HG03159 (cell line): Measurements from ENCODE around the gene HEMGN.
A peak's percentile ranks its signal among the peaks of the same experiment; 100 is the strongest.

ENCODE experiments used
- ATAC-seq: cut with Tn5 transposase; IDR thresholded peaks from one replicate; pipeline ENCODE4 v1.9.1; 2021; ENCODE audit warnings: mild to moderate bottlenecking, moderate library complexity; ENCODE audit not compliant: unreplicated experiment

HEMGN gene

DNA sequence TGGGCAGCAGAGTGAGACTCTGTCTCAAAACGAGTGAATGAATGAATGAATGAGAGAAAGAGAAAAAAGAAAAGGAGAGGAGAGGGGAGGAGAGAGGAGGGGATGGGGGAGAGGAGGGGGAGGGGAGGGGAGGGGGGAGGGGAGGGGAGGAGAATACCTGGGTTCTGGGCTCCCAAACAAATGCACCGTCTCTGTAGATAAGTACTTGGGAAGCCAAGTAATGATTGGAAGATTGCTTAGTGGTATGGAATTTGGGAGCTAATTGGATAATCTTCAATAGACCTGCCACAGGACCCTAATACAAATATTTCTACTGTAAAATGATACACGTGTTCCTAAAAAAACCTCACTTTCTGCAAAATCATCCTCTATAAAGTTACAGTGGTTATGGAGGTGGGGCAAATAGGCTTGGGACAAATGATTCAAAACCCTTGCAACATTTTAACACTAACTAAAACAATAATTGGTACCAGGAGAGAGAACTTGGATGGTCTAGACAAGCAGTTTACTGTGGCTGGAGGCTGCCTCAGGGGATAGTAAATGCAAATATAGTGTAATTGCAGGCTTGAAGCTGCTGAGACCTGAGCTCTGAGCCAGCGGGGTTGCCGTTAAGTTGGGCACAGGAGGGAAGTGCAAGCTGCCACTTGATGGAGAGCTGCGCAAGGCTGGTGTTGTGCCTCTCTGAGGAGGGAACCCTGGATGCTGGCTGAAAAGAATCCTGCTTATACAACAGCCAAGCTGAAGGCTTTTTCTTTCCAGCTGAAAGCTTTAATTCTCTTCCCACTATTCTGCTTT is 3.5 kb downstream of the HEMGN start:
- ATAC-seq = no peak

GRCh38 chr9:97933297-97933998 is 4.5 kb downstream of the HEMGN start:
- ATAC-seq = no peak

DNA sequence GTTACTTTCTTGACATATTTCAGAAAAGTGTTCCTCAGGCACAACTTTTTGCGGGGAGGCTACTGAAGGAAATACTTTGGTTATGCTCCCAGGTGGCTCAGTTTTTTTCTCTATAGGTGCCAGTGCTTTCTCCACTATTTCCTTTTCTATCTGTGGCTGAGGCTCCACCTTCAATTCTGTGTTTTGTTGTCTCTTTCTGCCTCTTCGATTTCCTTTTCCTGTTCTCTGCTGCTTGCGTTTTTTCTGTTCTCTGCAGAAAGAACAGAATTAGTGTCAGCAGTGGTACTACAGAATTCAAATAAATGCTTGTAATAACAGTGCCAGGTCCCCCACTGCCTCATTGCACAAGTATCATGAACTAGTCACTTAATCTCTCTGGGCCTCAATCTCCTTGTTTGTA is 7.0 kb downstream of the HEMGN start:
- ATAC-seq = no peak

- no peak for ATAC-seq
Observed at GRCh38 chr9:97928986-97929604, 8.9 kb downstream of the HEMGN start.

DNA sequence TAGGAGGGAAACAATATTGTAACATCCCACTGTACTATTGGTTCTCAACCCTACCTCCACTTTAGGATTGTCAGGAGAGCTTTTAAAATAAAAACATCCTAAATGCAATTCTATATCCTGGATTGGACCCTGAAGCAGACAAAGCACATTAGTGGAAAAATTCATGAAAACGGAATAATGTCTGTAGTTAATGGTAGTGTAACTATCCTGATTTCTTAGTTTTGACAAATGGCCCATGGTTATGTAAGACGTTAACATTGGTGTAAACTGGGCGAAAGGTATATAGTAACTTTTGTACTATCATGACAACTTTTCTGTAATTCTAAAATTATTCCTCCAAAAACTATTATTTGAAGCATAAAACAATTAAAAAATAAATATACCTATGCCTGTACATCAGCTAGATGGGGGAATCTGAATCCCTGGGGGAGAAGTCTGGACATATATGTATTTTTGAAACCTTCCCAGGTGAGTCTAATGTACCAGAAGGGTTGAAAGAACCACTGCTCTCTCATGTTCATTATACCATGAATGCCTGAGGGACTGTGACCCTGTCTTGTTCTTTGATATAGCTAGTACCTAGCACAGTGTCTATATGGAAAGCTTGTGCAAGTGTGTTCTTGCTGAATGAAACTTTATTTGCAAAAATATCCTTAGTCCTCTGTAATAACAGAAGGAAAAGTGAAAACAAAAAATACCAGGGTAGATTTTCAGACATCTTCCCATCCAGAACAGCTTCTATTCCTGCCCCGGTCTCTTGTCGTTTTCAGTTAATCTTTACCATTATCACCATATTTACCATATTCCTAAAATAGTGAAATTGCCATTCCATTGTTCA is 12.3 kb downstream of the HEMGN start:
- ATAC-seq = no peak

- ATAC-seq = no peak
Observed at GRCh38 chr9:97924386-97924785, 13.6 kb downstream of the HEMGN start.

GRCh38 chr9:97923529-97924108 is 14.4 kb downstream of the HEMGN start:
- no peak for ATAC-seq

GRCh38 chr9:97921959-97922724 is 15.8 kb downstream of the HEMGN start, which contains the start of gene TRMO:
TRMO (minus strand) TSS chr9:97922500; CDS start chr9:97922493, 7 bp downstream.
- peak; percentile 77 for ATAC-seq

DNA sequence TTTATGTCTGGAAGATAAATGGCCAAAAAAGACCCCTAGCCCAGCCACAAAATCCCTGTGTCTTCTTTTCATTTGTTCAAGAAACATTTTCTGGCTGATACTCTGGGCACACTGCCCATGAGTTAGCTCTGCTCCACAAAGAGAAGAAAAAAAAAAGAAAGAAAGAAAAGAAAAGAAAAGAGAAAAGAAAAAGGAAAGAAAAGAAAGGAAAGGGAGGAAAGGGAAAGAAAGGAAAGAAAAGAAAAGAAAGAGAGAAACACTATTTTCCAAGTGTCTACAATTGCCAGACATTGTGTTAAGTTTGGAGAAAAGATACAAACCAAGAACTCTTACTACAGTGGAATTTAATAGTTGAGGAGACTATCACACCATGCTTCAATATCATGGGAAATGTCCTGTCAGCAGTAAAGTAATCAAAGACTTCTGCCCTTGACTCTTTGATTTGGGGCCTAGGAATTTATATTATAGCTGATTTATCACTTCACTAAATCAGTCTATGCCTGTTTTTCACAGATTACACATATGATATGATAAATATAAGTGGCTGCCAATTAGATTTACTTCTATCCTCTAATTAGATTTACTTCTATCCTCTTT is 18.7 kb downstream of the HEMGN start:
- ATAC-seq = no peak

GRCh38 chr9:97918611-97919010 is 19.4 kb downstream of the HEMGN start:
- ATAC-seq = no peak

DNA sequence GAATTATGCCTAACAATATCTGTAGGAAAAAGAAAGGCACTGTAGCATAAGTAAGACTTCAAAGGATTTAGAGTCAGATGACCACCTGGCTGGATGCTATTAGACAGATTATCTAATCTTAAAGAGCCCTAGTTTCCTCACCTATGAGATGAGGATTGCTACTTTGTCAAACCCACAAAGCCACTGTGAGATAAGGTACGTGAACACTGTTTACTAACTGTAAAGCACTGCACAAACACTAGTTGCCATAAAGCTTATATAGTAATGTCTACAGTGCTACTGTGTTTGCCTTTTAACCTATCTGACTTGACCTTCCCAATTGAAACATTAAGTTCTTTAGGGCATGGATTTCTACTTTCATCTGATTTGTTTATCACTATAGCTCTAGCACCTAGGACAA is 26.0 kb downstream of the HEMGN start:
- no peak for ATAC-seq

- no peak for ATAC-seq
Observed at GRCh38 chr9:97911528-97911927, 26.4 kb downstream of the HEMGN start.

DNA sequence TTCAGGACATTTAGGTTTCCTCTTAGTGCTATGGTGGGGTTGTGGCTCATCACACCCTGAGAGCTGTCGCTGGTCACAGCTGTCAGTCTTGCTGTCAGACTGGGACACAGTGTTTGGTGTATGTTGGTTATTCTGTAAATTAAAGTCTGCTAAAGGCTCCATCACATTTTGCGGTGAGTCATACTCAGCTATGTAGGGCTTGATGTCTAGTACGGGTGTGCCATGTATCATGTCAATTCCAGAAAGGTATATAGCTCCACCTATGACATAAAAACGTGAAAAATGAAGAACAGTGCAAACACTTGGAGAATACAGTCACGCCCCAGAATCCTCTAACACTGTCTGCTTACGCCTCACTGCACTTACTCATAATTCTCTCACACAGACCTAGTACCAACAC is 27.6 kb downstream of the HEMGN start:
- no peak for ATAC-seq

- ATAC-seq = no peak
Observed at GRCh38 chr9:97908705-97909104, 29.3 kb downstream of the HEMGN start.

DNA sequence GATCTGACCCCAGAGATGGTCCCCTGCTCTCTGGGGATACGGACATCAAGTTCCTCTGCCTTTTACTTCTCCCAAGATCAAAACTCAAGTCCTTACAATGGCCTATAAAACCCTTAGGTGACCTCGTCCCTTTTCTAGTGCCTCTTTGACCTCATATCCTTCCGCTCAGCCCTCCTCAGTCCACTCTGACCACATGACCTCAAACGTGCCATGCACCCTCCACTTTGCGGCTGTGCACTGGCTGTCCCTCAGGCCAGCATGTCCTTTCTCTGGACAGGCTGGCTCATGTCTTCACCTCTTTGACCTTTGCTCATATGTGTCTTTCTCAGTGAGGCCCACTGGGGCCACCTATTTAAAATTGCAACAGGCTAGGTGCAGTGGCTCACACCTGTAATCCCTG is 30.3 kb downstream of the HEMGN start:
- ATAC-seq = no peak

DNA sequence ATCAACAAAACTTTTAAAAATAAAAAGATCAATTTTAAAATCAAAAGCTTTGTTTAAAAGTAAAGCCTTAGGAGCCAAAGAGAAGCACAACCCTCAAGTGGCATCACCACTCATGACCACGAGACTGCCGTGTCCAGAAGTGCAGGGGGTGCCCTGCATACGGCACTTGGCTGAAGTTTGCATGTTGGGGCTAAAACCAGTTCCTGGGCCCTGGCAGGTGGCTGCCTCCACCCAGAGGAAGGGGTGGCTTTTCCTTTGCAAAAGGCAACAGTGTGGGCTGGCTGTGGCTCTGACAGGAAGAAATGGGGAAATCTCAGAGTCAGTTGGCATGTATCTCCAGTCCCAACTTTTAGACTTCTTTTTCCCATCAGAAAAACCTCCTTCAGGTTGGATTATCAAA is 30.9 kb downstream of the HEMGN start:
- no peak for ATAC-seq

DNA sequence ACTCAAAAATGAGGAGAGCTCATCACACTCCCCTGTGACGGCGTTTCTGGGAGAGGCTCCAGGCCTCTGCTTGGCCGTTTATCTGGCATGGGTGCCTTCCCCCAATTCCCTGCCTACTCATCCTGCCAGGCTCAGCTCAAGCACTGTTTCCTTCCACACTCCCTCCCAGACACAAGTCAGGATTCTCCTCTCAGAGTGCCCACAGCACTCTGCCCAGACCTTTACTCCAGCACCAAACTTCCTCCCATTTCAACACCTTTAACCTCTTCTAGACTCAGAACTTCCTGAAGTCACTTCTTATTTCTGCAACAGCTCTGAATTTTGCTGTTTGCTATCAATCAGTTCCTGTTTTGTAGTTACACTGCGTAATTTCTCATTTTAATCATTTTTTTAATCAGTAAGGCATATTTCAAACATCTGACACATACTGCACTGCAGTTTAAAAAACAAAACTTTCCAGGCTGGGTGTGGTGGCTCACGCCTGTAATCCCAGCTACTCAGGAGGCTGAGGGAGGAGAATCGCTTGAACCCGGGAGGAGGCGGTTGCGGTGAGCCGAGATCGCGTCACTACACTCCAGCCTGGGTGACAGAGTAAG is 31.6 kb downstream of the HEMGN start:
- no peak for ATAC-seq

DNA sequence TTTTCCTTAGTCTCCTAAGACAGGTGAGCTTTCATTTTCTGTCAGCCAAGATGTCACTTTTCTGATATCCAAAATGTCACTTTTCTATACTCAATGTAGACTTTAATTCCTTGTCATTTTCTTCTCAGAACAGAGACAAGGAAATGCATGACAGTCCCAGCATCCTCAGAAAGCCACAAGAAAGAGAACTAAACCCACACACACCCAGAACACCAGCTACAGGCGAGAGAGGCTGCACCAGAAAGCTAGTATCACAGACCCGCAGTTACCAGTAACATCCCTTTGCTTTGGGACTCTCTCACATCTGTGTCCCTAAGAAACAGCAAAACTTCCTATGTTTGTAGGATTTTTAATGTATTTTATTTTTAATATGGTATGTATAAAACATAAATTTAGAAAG is 32.7 kb downstream of the HEMGN start:
- no peak for ATAC-seq

GRCh38 chr9:97904725-97905124 is 33.2 kb downstream of the HEMGN start:
- no peak for ATAC-seq
